HG03571 (cell line): ENCODE results near the gene ITFG2.

Source experiments
- ATAC-seq: cut with Tn5 transposase; IDR thresholded peaks from one replicate; pipeline ENCODE4 v1.9.1; 2021; ENCODE audit not compliant: unreplicated experiment

Gene ITFG2

GRCh38 chr12:2829275-2829674, 16.8 kb downstream of the ITFG2 start:
- ATAC-seq = no peak

GRCh38 chr12:2832550-2833127, 20.2 kb downstream of the ITFG2 start:
- ATAC-seq = no peak

DNA sequence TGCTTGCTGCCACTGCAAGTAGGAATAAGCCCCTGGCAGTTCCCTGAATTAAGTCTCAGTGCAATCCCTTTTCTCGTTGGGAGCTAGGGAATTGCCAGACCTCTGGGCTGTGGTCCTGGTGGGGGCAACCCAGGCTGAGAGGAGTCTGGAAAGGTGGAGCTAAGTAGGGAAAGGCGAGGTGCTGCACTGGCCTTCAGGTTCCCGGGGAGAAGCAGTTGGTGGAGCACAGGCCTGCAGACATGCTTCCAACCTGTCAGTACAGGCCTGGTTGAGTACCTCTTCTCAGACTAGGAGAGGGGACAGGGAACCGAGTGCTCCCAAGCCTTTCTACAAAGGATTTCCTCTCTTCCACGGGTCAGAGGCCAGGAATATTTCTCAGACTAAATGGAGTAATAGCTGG, 20.9 kb downstream of the ITFG2 start:
- ATAC-seq = no peak

DNA sequence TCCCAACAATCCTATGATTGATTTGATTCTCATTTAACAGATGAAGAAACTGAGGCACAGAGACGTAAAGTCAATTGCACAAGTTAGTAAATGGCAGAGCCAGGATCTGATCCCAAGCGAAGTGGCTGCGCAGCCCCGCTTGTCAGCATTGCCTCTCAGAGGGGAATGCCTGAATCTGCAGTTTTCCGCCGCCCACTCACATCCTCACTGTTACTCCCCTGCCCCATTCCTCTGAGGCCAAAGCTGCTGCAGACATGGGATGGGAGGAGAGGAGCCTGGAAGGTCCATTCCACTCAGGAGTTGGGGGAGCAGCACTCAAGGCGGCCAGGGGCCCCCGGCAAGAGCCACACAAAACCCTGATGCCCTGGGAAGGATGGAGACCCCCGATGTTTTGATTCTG, 21.3 kb downstream of the ITFG2 start:
- no peak for ATAC-seq

DNA sequence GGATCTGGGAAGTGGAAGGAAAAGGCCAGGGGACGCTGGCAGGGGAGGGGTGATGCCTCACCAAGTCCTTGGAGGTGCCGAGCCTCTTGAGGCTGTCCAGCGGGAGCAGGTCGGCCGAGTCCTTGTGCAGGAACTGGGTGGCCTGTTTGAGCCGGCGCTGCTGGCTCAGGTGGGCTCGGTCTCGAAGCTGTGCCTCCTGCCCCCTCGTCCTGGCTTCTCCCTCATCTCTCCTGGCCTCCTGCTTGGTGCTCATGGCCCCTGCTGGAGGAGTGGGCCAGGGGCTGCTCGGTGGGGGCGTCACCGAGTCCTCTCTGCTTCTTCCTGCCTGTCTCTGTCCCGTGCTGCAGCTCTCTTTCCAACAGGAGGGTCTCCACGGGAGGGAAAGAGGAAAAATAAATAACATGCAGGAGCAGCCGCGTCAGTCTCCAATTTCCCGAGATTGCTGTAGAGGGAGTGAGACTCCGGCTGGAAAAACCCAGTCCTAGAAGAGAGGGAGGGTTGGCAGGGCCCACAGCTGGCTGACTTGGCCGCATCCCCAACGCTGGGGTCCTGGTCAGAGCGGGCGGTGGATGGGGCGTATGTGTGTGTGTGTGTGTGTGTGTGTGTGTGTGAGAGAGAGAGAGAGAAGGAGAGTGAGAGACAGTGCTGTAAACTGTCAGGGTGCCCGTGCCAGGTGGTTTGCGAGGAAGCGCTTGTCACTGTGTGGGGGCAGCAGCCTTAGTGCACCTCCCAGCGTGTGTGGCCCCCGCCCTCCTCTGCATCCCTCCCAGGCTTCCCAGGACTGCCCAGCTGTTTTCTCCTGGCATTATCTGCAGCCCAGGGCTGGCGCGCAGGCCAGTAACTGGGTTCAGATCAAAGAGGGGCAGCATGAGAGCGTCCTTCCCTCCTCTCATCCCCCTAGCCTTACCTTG, 22.4 kb downstream of the ITFG2 start, which contains the start of gene NRIP2:
Gene NRIP2 (minus strand): TSS at position 455 of the 911 bp plus-strand sequence. CDS start 52 bp downstream, at position 403.
- ATAC-seq = no peak

DNA sequence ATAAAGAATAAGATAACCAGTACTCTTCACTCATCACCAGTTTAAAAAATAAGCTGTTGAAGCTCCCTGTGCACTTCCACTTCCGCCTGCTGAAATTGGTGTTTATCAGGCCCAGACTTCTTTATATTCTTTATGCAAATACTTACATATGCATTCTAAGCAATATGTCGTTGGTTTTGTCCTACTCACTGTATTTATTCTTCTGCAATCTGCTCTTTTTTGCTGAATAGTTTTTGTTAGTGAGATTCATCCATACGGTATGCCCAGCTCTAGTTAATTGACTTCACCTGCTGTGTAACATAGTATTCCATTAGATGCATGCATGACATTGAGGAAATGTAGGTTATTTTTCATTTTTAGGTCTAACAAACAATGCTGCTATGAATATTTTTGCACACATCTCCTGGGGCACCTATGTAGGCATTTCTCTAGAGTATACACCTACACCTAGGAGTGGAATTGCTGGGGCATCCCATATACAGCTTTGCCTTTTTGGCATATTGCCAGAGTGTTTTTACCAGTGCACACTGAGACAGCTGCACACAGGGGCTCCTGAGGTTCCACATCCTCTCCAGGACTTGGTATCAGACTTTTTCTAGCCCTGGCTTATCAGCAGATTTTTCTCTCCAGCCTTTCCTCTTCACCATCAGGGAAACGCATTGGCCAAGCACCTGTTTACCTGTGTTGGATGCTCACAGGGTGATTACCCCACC, 23.4 kb downstream of the ITFG2 start:
- no peak for ATAC-seq

DNA sequence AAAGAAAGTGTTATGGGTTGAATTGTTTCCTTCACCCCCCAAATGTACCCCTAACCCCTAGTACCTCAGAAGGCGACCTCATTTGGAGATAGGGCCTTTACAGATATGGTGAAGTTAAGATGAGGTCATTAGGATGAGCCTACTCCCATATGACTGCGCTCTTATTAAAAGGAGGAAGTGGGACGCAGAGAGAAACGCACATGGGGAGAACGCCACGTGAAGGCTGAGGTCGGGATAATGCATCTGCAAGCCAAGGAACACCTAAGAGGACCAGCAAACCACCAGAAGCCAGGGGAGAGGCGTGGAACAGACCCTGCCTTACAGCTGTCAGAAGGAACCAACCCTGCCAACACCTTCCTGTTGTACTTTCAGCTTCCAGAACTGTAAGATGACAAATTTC, 24.1 kb downstream of the ITFG2 start:
- no peak for ATAC-seq

DNA sequence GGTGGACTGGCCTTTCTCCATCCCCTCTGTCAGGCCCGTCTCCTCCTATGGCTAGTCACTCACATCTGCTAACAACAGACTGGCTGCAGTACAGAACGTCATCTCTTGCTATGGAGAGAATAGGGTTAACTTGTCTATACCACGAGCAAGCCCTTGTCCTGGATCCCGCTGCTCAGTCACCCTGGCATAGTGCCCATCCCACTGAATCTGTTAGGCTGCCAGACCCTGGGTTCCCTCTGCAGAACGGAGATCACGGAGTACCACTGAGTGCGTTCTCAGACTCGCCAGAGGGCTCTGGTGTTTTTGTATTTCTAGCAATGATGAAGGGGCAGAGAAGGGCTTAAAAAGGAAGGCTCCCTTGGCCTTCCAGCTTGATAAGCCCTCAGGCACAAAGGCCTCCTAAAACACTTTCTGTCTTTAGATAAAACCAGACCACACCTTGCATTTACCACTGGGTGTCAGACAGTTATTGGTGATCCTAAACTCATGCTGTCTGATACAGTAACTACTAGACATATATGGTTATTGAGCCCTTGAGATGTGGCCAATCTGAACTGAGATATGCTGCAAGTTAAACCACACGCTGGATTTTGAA, 28.7 kb downstream of the ITFG2 start:
- ATAC-seq = no peak

DNA sequence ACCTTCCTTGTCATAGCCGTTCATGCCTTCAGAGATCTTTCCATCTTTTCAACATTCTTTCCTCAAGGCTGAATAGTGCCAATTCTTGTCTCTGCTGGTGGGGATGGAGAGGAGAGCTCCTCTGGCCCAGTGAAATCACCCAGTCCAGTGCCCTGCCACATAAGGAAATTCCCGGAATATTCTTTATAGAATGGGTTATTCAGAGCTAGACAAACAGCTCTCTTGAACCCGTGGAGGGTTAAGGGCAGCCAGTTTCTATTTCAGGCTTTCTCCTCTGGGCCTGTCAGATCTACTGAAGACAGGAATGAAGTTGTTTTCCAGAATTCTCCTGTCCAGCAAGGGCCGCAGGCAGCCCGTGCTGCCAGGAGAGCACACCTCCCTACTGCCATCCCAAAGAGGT, 30.5 kb downstream of the ITFG2 start:
- no peak for ATAC-seq

DNA sequence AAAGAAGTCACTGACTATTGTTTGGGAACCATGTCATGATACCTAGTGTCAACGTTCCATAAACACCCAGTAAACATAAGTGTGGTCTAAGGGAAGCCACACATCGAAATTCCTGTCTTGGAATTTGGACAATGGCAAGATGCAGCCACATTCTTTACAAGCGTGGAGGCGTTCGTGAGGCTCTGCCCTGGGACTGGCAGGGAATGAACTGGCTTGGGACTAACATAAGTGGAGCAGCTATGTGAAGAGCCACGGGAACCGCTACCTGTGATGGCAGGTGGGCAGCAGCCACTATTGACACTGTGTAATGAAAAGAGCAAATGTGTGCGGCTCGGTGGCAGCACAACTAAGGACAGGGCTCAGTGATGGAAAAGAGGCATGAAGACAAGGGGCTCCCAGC, 32.3 kb downstream of the ITFG2 start:
- ATAC-seq = no peak

GRCh38 chr12:2845280-2845679, 32.8 kb downstream of the ITFG2 start:
- ATAC-seq = no peak

- no peak for ATAC-seq
Observed at GRCh38 chr12:2851931-2852330, 39.5 kb downstream of the ITFG2 start.

DNA sequence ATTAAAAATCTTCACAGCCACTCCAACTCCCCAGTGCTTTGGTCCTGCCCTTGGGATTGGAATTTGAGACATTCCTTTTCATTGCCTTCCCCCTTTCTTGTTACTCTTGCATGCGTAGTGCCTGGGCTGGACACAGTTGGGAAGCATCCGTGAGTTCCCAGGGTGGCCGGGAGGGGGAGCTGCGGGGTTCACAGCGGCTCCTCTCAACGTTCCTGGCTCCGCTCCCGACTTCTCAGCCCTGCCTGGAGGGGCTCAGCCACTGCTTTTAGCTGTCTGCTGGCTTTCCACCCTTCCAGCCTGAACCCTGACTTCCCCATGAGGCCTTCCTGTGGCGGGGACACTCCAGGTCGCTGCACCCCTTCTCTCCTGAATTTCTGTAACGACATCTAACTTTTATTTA, 41.2 kb downstream of the ITFG2 start:
- ATAC-seq = no peak

DNA sequence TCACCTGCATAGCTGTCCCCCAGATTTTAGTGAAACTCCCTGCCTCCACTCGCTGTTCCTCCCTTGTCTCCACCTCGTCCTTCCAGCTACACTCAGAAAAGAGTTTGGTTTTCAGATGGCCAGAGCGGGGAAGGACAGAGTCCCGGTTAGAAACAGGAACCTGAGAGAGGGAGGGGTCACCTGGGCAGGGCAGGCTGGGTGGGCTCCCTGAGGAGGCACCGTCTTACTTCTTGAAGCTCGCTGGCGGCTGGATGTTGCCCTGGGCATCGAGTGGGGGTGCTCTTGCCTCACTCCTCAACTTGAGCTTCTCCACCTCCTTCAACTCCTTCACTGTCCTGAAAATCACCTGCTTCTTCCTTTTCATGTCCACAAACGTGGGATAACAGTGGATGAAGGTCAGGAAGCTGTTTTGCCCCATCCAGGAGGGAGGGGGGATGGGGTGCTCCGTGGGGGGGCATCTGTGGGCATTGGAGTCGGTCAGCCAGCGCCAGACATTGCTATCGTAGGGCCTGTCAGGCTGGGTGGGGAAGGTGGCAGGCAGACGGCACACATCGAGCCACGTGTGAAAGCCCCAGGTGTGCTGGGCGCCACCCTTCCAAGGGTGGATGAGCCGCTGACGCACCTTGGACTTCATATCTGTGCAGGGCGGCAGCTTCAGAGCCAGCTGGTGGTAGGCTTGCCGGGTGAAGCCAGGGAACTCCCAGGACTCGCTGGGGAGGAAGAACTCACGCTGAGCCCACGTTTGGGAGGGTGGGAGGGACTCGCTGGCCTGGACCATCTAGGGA, 42.4 kb downstream of the ITFG2 start:
- no peak for ATAC-seq

GRCh38 chr12:2855546-2855945, 43.1 kb downstream of the ITFG2 start:
- ATAC-seq = no peak

- no peak for ATAC-seq
Observed at GRCh38 chr12:2856051-2856450, 43.6 kb downstream of the ITFG2 start.

- ATAC-seq = no peak
Observed at GRCh38 chr12:2857021-2857431, 44.6 kb downstream of the ITFG2 start, which contains the start of gene TEX52. Gene TEX52, minus strand, starts transcription at chr12:2857039. Its CDS starts 13 bp downstream, at chr12:2857026.

DNA sequence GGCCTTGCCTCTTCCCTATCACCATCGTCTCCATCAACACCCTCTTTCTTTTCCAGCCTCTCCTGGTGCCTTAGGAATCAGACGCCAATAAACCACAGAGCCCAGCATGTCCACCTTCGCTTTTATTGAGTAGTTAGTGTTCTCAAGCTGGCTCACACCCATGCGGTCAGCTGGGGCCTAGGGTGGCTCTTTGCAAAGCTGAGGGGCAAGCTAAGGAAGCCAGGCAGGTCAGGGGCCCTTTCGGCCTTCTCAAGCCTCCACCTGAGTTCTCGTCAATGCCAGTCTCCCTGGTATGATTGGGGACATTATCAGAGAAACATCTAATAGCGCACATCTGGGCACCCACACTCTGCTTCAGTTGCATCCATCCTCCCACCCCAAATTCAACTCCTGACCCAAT, 45.1 kb downstream of the ITFG2 start:
- ATAC-seq = no peak

DNA sequence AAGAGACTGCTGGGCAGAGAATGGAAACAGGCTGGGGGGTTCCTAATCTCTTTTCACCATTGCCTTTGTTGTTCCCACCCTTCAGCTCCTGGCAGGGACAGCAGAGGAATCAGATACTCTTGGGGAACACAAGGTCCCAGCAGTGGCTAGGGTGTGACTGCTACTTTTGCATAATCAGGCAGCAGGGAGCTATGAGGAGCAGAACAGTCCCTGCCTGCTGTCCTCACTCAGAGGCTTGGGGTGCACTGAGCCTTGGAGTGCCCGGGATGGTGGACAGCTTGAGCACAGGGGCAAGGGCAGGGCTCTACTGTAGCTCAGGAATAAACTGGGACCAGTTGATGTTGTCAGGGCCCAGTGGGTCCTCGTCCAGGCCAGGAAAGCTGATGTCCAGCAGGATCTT, 45.9 kb downstream of the ITFG2 start:
- no peak for ATAC-seq

GRCh38 chr12:2858944-2859421, 46.5 kb downstream of the ITFG2 start:
- no peak for ATAC-seq
